ENCODE measurements around the gene KCTD4.

DNA sequence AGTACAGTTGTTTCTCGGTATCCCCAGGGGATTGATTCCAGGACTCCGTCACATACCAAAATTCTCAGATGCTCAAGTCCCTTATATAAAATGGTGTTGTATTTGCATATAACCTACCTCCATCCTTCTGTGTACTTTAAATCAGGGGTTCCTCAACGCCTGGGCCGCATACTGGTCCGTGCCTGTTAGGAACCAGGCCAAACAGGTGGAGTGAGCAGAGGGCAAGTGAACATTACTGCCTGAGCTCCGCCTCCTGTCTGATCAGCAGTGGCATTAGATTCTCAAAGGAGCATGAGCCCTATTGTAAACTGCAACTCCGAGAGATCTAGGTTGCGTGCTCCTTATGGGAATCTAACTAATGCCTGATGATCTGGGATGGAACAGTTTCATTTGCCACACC lies 42.2 kb upstream of the KCTD4 start:
- no peak for TF ChIP-seq POLR2A (IDR thresholded peaks at IDR 0.05)
- TF ChIP-seq, protein P1, sequence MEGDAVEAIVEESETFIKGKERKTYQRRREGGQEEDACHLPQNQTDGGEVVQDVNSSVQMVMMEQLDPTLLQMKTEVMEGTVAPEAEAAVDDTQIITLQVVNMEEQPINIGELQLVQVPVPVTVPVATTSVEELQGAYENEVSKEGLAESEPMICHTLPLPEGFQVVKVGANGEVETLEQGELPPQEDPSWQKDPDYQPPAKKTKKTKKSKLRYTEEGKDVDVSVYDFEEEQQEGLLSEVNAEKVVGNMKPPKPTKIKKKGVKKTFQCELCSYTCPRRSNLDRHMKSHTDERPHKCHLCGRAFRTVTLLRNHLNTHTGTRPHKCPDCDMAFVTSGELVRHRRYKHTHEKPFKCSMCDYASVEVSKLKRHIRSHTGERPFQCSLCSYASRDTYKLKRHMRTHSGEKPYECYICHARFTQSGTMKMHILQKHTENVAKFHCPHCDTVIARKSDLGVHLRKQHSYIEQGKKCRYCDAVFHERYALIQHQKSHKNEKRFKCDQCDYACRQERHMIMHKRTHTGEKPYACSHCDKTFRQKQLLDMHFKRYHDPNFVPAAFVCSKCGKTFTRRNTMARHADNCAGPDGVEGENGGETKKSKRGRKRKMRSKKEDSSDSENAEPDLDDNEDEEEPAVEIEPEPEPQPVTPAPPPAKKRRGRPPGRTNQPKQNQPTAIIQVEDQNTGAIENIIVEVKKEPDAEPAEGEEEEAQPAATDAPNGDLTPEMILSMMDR (IDR thresholded peaks at IDR 0.05): no peak

All from heart left ventricle (tissue), 13 donors.